Kidney epithelial cell (primary cell): ENCODE results near the gene POLE. TPM values are rescaled to one million over a fixed set of nuclear protein-coding genes. Genes with fewer than 3 reads are reported as not detected.

Experiments used
- DNase-seq: peaks from one replicate; pipeline ENCODE4 v3.0.0-alpha.2; 2010; ENCODE audit warnings: low read depth
- H3K27me3 ChIP-seq: 2 replicates; pipeline ENCODE4 v1.6.0; 2011; ENCODE audit warnings: low read length; ENCODE audit not compliant: control insufficient read depth, insufficient read depth
- H3K36me3 ChIP-seq: 2 replicates; pipeline ENCODE4 v1.5.1; 2011; ENCODE audit warnings: low read length; ENCODE audit not compliant: control insufficient read depth, insufficient read depth
- H3K4me3 ChIP-seq: 2 replicates; pipeline ENCODE4 v1.5.1; 2011; ENCODE audit warnings: low read depth, mild to moderate bottlenecking, control low read depth, low read length
- CTCF ChIP-seq: IDR thresholded peaks from 2 replicates; pipeline ENCODE4 v1.5.1; 2011; ENCODE audit warnings: mild to moderate bottlenecking, moderate library complexity, low read length, control low read depth, inconsistent platforms; ENCODE audit not compliant: insufficient read depth, poor library complexity, severe bottlenecking
- total RNA-seq: library from RNA; depleted of rRNA; stranded (reverse); fragments of >200 nt; gene quantifications from 2 replicates; pipeline ENCODE4 v1.2.3, GENCODE V29; 2015

POLE gene
- total RNA-seq, 1 donor from 2014 or later, result 15.1 TPM

DNA sequence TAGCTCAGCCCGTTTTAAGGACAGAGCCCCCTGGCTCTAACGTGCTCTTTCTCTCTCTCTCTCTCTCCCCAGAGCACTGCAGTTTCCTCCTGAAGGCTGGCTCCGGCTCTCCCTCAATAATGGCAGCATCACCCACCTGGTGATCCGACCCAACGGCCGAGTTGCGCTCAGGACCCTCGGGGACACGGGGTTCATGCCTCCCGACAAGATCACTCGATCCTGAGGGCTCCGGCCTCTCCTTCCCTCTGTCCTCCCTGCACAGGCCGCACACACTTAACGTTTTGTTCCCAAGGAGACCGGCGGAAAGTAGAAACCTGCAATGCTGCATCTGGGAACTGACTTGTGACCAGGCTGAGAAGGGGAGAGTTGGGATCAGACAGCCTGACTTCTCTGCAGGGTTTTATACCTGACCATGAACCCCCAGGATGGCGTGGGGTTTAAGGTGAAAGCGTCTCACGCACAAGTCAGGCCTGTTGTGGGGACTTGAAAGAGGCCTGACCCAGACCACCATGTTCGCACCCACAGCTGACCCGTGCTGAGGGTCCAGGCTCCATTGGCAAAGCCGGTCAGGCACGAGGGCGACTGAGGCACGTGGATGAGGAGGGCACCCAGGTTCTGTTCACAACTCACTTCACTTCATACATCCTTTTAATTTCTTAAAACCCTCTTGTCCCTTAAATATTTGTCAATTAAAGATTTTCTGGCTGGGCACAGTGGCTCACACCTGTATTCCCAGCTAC is 33.6 kb upstream of the POLE start:
- TF ChIP-seq CTCF, result no peak
- Histone ChIP-seq H3K36me3 (peaks cover 5% of the 10 kb centered on the region), H3K4me3 (no peak overlapping the region), H3K27me3 (no peaks in the 10 kb centered on the region)
- no peak for DNase-seq

DNA sequence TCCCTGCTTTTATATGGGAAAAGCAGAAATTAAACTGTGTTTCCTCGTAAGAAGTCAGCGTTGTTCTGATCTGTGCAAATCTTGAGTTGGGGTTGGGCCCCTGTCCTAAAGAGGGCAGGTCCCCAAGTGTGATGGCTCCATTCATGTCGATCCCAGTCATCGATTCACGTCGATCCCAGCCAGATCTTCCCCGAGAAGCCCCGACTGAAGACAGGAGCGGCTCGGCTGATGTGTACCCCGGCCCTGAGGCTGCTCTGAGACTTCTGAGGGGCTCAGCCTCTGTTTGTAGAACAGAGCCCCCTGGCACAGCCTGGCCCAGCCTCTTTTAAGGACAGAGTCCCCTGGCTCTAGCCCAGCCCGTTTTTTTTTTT is 32.8 kb upstream of the POLE start:
- Histone ChIP-seq H3K36me3 (peaks cover 5% of the 10 kb centered on the region), H3K4me3 (no peak overlapping the region), H3K27me3 (no peaks in the 10 kb centered on the region)
- no peak for TF ChIP-seq CTCF
- DNase-seq, result no peak

GRCh38 chr12:132719141-132719953 is 32.2 kb upstream of the POLE start:
- Histone ChIP-seq H3K4me3 (no peak overlapping the region), H3K36me3 (peaks cover 5% of the 10 kb centered on the region), H3K27me3 (no peaks in the 10 kb centered on the region)
- TF ChIP-seq CTCF, result no peak
- no peak for DNase-seq

- Histone ChIP-seq H3K4me3 (no peak overlapping the region), H3K27me3 (no peaks in the 10 kb centered on the region), H3K36me3 (peaks cover 5% of the 10 kb centered on the region)
- DNase-seq, result no peak
- TF ChIP-seq CTCF, result no peak
Observed at GRCh38 chr12:132718644-132719043, 31.5 kb upstream of the POLE start.

- DNase-seq, result no peak
- Histone ChIP-seq H3K36me3 (peaks cover 5% of the 10 kb centered on the region), H3K4me3 (no peak overlapping the region), H3K27me3 (no peaks in the 10 kb centered on the region)
- no peak for TF ChIP-seq CTCF
Observed at GRCh38 chr12:132717531-132718387, 30.6 kb upstream of the POLE start.
